Prostate gland (tissue), 2 donors: ENCODE measurements around the gene CIROP. TPM values are rescaled to one million over a fixed set of nuclear protein-coding genes. Genes with fewer than 3 reads are reported as not detected.

Experiments used
- DNase-seq: peaks from one replicate; pipeline ENCODE4 v3.0.0-alpha.2; 2019; ENCODE audit warnings: low spot score
- H3K27ac ChIP-seq, 2 donors: fragments of 200-600 bp; sonication (generic); 2 replicates each; pipeline ENCODE4 v1.5.1; 2017 to 2019
- H3K27me3 ChIP-seq: fragments of 200-600 bp; sonication (generic); replicated peaks from 2 replicates; pipeline ENCODE4 v1.5.1; 2019; ENCODE audit not compliant: insufficient read depth
- H3K36me3 ChIP-seq, 2 donors: fragments of 200-600 bp; sonication (generic); 1 replicate in 1 of 2; 2 replicates in 1 of 2; pipeline versions ENCODE4 v1.5.1 to v1.8.1; 2017 to 2019
- H3K4me1 ChIP-seq: fragments of 200-600 bp; sonication (generic); replicated peaks from 2 replicates; pipeline ENCODE4 v1.5.1; 2019
- H3K4me3 ChIP-seq, 2 donors: fragments of 200-600 bp; sonication (generic); 2 replicates each; pipeline ENCODE4 v1.5.1; 2017 to 2019
- H3K9me3 ChIP-seq: fragments of 200-600 bp; sonication (generic); 2 replicates; pipeline ENCODE4 v1.5.1; 2017
- CTCF ChIP-seq, 4 experiments: fragments of 200-600 bp in 2 of 4; fragments of 450-650 bp in 2 of 4; sonication (generic) in 2 of 4; IDR thresholded peaks; 1 replicate in 3 of 4; 2 replicates in 1 of 4; pipeline ENCODE4 v1.5.1; 2016 to 2019; ENCODE audit warnings: antibody characterized with exemption in 4 of 4, mild to moderate bottlenecking in 2 of 4, moderate library complexity in 2 of 4
- POLR2A ChIP-seq: fragments of 450-650 bp; IDR thresholded peaks from one replicate; pipeline ENCODE4 v1.6.1; 2016; ENCODE audit warnings: antibody characterized with exemption, mild to moderate bottlenecking
- POLR2AphosphoS5 ChIP-seq: sonication (generic); formaldehyde crosslinking; IDR thresholded peaks from one replicate; pipeline ENCODE4 v1.6.1; 2017; ENCODE audit warnings: antibody characterized with exemption
- WGBS: methylation state at CpG from one replicate; pipeline ENCODE4 v1.1.5; 2018; 5-methylcytosine and 5-hydroxymethylcytosine counted together
- intact Hi-C: fragments of 100-400 bp; cut with DNase I; formaldehyde crosslinking; loops from one replicate; pipeline ENCODE4 v1.14.2; 2022
- total RNA-seq, 2 donors: library from RNA; depleted of rRNA; stranded (reverse); fragments of >200 nt; gene quantifications; one replicate each; pipeline ENCODE4 v1.1.0, GENCODE V29; 2016

Gene CIROP
- total RNA-seq, 2 donors from 2014 or later = not detected

DNA sequence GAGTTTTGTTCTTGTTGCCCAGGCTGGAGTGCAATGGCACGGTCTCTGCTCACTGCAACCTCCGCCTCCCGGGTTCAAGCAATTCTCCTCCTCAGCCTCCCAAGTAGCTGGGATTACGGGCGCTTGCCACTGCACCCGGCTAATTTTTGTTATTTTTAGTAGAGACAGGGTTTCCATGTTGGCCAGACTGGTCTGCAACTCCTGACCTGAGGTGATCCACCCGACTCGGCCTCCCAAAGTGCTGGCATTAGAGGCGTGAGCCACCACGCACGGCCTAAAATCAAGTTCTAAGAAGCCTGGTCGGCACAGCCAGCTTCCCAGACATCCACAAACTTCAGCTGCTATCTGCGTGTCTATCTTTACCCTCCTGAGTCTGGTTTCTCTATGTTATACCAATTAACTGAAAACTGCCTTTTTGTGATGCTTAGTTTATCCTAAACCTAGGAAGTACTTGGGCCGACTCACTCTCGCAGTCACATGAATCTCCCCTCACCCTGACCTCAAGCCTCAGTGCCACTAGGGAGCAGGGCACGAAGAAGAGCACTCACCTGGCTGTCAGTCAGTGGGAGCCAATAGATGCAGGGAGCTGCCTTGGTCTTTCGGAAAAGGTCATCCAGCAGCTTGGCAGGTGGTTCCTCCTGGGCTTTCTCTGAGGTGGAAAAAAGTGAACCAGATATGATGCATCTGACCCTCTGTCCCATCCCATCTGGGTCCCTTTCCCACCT lies 44.1 kb downstream of the CIROP start:
- intact Hi-C loops = no loop called here
- Histone ChIP-seq H3K4me1 (no peaks in the 10 kb centered on the region), H3K4me3 (no peak overlapping the region), H3K27ac (no peak overlapping the region), H3K9me3 (no peaks in the 10 kb centered on the region), H3K36me3 (peaks cover 14 to 33% of the 10 kb centered on the region in 2 donors), H3K27me3 (no peaks in the 10 kb centered on the region)
- no peak for DNase-seq
- WGBS = 90% methylated on average over 17 of the region's 17 CpGs
- TF ChIP-seq CTCF (IDR thresholded peaks at IDR 0.05) (no peak), POLR2A (no peak), POLR2AphosphoS5 (no peak)

DNA sequence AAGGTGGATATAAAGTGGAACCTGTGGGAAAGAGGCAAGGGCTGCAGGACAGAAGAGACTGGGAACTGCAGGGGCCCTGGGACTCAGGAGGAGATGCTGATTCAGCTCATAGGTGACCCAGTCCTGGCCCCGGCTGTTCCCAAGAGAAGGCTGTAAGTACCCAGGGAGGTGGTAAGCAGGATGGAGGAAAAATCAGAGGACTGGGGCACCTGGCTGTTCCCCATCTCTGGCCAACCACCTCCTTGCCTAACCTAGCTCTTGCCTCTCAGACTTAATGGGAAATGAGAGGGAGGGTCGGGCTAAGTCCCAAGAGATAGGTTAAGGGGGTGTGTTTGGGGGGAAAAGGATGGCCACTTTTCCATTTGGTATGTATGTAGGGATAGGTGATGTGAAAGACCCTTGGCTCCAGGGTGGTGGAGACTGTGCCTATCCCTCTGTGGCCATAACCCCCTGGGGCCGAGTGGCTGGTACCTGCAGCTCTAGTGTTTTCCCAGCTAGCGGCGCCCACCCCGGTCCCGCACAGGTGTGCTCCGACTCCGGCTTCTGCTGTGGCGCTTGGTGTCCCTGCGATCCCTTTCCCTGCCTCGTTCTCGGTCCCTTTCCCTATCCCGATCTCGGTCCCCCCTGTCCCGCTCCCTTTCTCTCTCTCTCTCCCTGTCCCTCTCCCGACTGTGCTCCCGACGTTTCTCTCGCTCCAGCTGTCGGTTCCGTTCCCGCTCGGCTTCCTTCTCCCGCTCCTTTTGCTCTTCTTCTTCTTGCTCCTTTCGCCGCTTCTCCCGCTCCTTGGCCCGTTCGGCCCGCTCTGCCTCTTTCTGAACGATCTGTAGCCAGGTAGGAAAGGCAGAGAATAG lies 45.9 kb downstream of the CIROP start:
- TF ChIP-seq POLR2AphosphoS5 (no peak), POLR2A (no peak), CTCF (IDR thresholded peaks at IDR 0.05) (no peak)
- Histone ChIP-seq H3K27me3 (no peaks in the 10 kb centered on the region), H3K4me3 (no peak overlapping the region), H3K27ac (no peak overlapping the region), H3K9me3 (no peaks in the 10 kb centered on the region), H3K36me3 (peaks cover 14 to 26% of the 10 kb centered on the region in 2 donors), H3K4me1 (no peaks in the 10 kb centered on the region)
- intact Hi-C loops = no loop called here
- no peak for DNase-seq
- WGBS = 87% methylated on average over 32 of the region's 32 CpGs

- intact Hi-C loops = loop anchor here (2.0 kb wide), 1 partner anchor 71 kb away; no protein-coding TSS in a partner anchor
- peak overlapping the region; percentile 63 to 73 for H3K4me3 ChIP-seq
- peak overlapping the region; percentile 82 to 83 for H3K27ac ChIP-seq
- no peaks in the 10 kb centered on the region for H3K27me3 ChIP-seq
- WGBS = 3% methylated on average over 30 of the region's 51 CpGs
- no peaks in the 10 kb centered on the region for H3K9me3 ChIP-seq
- peak; percentile 92 to 95 (median 94) for TF ChIP-seq CTCF (IDR thresholded peaks at IDR 0.05)
- peak; percentile 51 for TF ChIP-seq POLR2AphosphoS5
- no peak for TF ChIP-seq POLR2A
- H3K4me1 ChIP-seq = no peaks in the 10 kb centered on the region
- peak; percentile 85 for DNase-seq
- H3K36me3 ChIP-seq = peaks cover 9 to 18% of the 10 kb centered on the region in 2 donors
Measured at GRCh38 chr14:23057757-23058653, 46.8 kb downstream of the CIROP start.

DNA sequence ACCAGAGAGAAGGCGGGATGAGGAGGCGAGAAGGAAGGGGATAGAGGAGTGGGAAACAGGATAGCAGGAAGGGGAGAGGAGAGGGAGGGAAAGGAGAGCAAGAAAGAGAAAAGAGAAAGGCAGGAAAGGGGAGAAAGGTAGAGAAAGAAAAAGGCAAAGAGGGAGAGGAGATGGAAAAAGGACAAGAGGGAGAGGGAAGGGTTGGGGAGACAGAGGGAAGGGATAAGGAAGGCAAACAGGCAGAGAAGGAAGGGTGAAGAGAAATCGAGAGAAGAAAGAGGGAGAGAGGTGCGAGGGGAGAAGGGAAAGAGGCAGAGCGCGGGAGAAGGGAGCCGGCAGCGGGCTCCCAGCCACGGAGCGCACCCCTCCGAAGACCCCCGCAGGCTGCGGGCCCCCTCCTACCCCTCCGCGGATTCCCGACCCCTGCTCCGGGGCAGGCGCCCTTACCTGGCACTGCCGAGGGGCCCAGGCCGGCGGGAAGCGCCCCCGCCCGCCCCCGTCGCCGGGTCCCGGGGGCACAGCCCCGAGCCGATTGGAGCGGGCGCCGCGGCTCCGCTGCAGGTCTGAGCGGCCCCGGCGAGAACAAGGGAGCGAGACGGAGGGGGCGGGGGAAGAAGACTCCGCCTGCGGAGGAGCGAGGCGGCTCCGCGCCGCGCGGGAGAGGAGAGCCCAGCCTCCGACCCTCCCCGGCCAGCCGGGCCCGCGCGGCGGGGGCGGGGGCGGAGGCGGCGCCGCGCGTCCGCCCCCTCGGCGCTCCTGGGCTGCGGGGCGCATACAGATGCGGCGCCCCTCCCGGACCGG lies 47.6 kb downstream of the CIROP start, which contains the start of gene CDH24:
Gene CDH24 (minus strand): TSS at position 565 of the 801 bp plus-strand sequence. CDS start 1,787 bp downstream, outside the sequence.
- Histone ChIP-seq H3K27me3 (no peaks in the 10 kb centered on the region), H3K36me3 (peaks cover under 1 to 12% of the 10 kb centered on the region in 2 donors), H3K4me3 (peak within 1 kb of the TSS; percentile 63 to 73), H3K27ac (peak within 1 kb of the TSS; percentile 82 to 83), H3K9me3 (no peaks in the 10 kb centered on the region), H3K4me1 (no peaks in the 10 kb centered on the region)
- WGBS = 2% methylated on average over 47 of the region's 73 CpGs
- no peak for TF ChIP-seq CTCF (IDR thresholded peaks at IDR 0.05)
- peak; percentile 66 for TF ChIP-seq POLR2A
- intact Hi-C loops = loop anchor here (2.0 kb wide), 1 partner anchor 70 kb away; no protein-coding TSS in a partner anchor
- DNase-seq = peak; percentile 70
